ENCODE data around the gene BTBD9. TPM values are rescaled to one million over a fixed set of nuclear protein-coding genes. Genes with fewer than 3 reads are reported as not detected.

Gene BTBD9
- total RNA-seq, 1 experiment from 2014 or later, result 8.9 TPM

GRCh38 chr6:38413102-38413800 is 226.5 kb downstream of the BTBD9 start:
- H2BK12ac ChIP-seq (ENCODE audit: insufficient read length, low read depth, low read length), result no peak overlapping the region
- no peak overlapping the region for H4K5ac ChIP-seq (ENCODE audit: insufficient read length, low read depth, low read length)
- H3K18ac ChIP-seq (ENCODE audit: insufficient read length, low read depth, low read length), result no peak overlapping the region
- no peaks in the 10 kb centered on the region for H3K23me2 ChIP-seq (ENCODE audit: insufficient read length, low read depth, low read length, poor library complexity, severe bottlenecking)
- Mint-ChIP-seq H3K9me3 (no peaks in the 10 kb centered on the region; a peak in 2 of 5 replicates), H3K27ac (no peak overlapping the region), H3K27me3 (ENCODE audit: low read depth) (no peaks in the 10 kb centered on the region), H3K4me3 (no peak overlapping the region), H3K36me3 (ENCODE audit: insufficient read depth in 1 of 3, low read depth in 3 of 3) (no peaks in the 10 kb centered on the region), H3K4me1 (no peaks in the 10 kb centered on the region)
- H2BK120ac ChIP-seq (ENCODE audit: low read depth, low read length, poor library complexity, severe bottlenecking), result no peak overlapping the region
- no peak overlapping the region for H3K4me2 ChIP-seq (ENCODE audit: insufficient read depth, insufficient read length, low read length)
- TF ChIP-seq CTCF (conservative IDR thresholded peaks at IDR 0.05), result no peak
- no peak overlapping the region for H3K27ac ChIP-seq (ENCODE audit: insufficient read length, low read depth, low read length)
- no peak overlapping the region for H3T11ph ChIP-seq (ENCODE audit: low read length)
- no peaks in the 10 kb centered on the region for H3K27me3 ChIP-seq (ENCODE audit: insufficient read depth, low read length)
- H2AFZ ChIP-seq (ENCODE audit: low read length), result no peak overlapping the region
- no peak overlapping the region for H4K8ac ChIP-seq (replicated peaks; ENCODE audit: insufficient read length, low read depth, low read length)
- H3K9me3 ChIP-seq (ENCODE audit: control insufficient read depth, low read depth, low read length), result no peaks in the 10 kb centered on the region
- no peak overlapping the region for H2AK5ac ChIP-seq (ENCODE audit: insufficient read length, low read length)
- WGBS (ENCODE audit: extremely low coverage, insufficient read length, low lambda C conversion rate), result no CpG with 5 or more reads among the region's 4 CpGs
- no peak overlapping the region for H3K14ac ChIP-seq (ENCODE audit: insufficient read depth, low read length)
- DNase-seq, result no peak
- no peak overlapping the region for H3K56ac ChIP-seq (ENCODE audit: insufficient read length, low read depth, low read length)
- no peak overlapping the region for H2BK20ac ChIP-seq (ENCODE audit: low read depth, low read length, poor library complexity, severe bottlenecking)
- H3K9ac ChIP-seq (ENCODE audit: extremely low read depth, insufficient read length, low read length), result no peak overlapping the region
- H4K91ac ChIP-seq (ENCODE audit: insufficient read length, low read depth, low read length), result no peak overlapping the region
- no peak overlapping the region for H2BK5ac ChIP-seq (ENCODE audit: insufficient read length, low read length)
- H4K20me1 ChIP-seq (ENCODE audit: control insufficient read depth, insufficient read depth, insufficient read length), result no peaks in the 10 kb centered on the region
- no peak overlapping the region for H2BK15ac ChIP-seq (ENCODE audit: low read depth, low read length)
- H3K23ac ChIP-seq (ENCODE audit: insufficient read length, low read depth, low read length), result no peak overlapping the region
- no peaks in the 10 kb centered on the region for H3K79me2 ChIP-seq (ENCODE audit: insufficient read depth, low read length)
- no peaks in the 10 kb centered on the region for H3K79me1 ChIP-seq (ENCODE audit: insufficient read depth, low read depth, low read length, poor library complexity, severe bottlenecking)
- H3K4me1 ChIP-seq (ENCODE audit: insufficient read depth, low read length), result no peaks in the 10 kb centered on the region
- no peak overlapping the region for H3K4ac ChIP-seq (ENCODE audit: low read depth, low read length)

Data from H9 (cell line).